ENCODE results near the gene NLRP1.

GRCh38 chr17:5540321-5540720, 44.0 kb downstream of the NLRP1 start:
- TF ChIP-seq CTCF (IDR thresholded peaks at IDR 0.05) (no peak), POLR2A (IDR thresholded peaks at IDR 0.05) (no peak)

Measured in uterus (tissue), 2 donors.